Thoracic aorta (tissue), 2 donors: ENCODE data around the gene CPXM2. TPM values are rescaled to one million over a fixed set of nuclear protein-coding genes. Genes with fewer than 3 reads are reported as not detected.
A peak's percentile ranks its signal among the peaks of the same experiment; 100 is the strongest.

Experiments used
- ATAC-seq: fragments of 150-250 bp; one replicate; pipeline ENCODE4 v1.8.0; 2017; ENCODE audit warnings: low read depth; ENCODE audit not compliant: insufficient number of reproducible peaks, low FRiP score
- DNase-seq: peaks from one replicate; pipeline ENCODE4 v3.0.0-alpha.2; 2020; ENCODE audit warnings: low spot score
- H3K27ac ChIP-seq, 2 donors: fragments of 200-600 bp; sonication (generic); 1 replicate in 1 of 2; 2 replicates in 1 of 2; pipeline ENCODE4 v1.5.1; 2016; ENCODE audit warnings: mild to moderate bottlenecking in 2 of 2, moderate library complexity in 2 of 2
- H3K27me3 ChIP-seq: fragments of 200-600 bp; sonication (generic); replicated peaks from 2 replicates; pipeline ENCODE4 v1.6.0; 2016; ENCODE audit warnings: mild to moderate bottlenecking; ENCODE audit not compliant: insufficient read depth
- H3K36me3 ChIP-seq: fragments of 200-600 bp; sonication (generic); one replicate; pipeline ENCODE4 v1.5.1; 2016
- H3K4me1 ChIP-seq, 2 donors: fragments of 200-600 bp; sonication (generic); 1 replicate in 1 of 2; 2 replicates in 1 of 2; pipeline versions ENCODE4 v1.5.1 to v1.6.0; 2016; ENCODE audit warnings: low read depth in 2 of 2, mild to moderate bottlenecking in 1 of 2; ENCODE audit not compliant: control insufficient read depth in 1 of 2
- H3K4me3 ChIP-seq: fragments of 200-600 bp; sonication (generic); 2 replicates; pipeline ENCODE4 v1.5.1; 2016; ENCODE audit warnings: mild to moderate bottlenecking
- H3K9me3 ChIP-seq: fragments of 200-600 bp; sonication (generic); 2 replicates; pipeline ENCODE4 v1.5.1; 2016
- CTCF ChIP-seq: fragments of 200-600 bp; sonication (generic); IDR thresholded peaks from one replicate; pipeline ENCODE4 v1.5.1; 2019; ENCODE audit warnings: antibody characterized with exemption
- total RNA-seq, 2 donors: library from RNA; depleted of rRNA; stranded (reverse); fragments of >200 nt; gene quantifications; one replicate each; pipeline versions ENCODE4 v1.1.0 to v1.2.3, GENCODE V29; 2016

The CPXM2 gene
- total RNA-seq, 2 donors from 2014 or later: 275 to 348 TPM

- Histone ChIP-seq H3K4me3 (no peak overlapping the region), H3K27ac (peak overlapping the region in 1 of 2 donors; percentile 40), H3K9me3 (no peaks in the 10 kb centered on the region), H3K27me3 (no peaks in the 10 kb centered on the region), H3K4me1 (peaks cover 34 to 87% of the 10 kb centered on the region in 2 donors), H3K36me3 (peaks cover 19% of the 10 kb centered on the region)
- no peak for TF ChIP-seq CTCF
- no peak for ATAC-seq
- no peak for DNase-seq
Measured at GRCh38 chr10:123860856-123861255, 30.8 kb downstream of the CPXM2 start.

- Histone ChIP-seq H3K27ac (peak overlapping the region in 1 of 2 donors; percentile 32), H3K9me3 (no peaks in the 10 kb centered on the region), H3K4me3 (no peak overlapping the region), H3K36me3 (peaks cover 19% of the 10 kb centered on the region), H3K4me1 (peaks cover 35 to 87% of the 10 kb centered on the region in 2 donors), H3K27me3 (no peaks in the 10 kb centered on the region)
- ATAC-seq: no peak
- no peak for DNase-seq
- TF ChIP-seq CTCF: no peak
Measured at GRCh38 chr10:123860209-123860608, 31.4 kb downstream of the CPXM2 start.

- H3K27me3 ChIP-seq: no peaks in the 10 kb centered on the region
- peaks cover 38 to 87% of the 10 kb centered on the region in 2 donors for H3K4me1 ChIP-seq
- DNase-seq (no peak), ATAC-seq (no peak)
- peaks cover 19% of the 10 kb centered on the region for H3K36me3 ChIP-seq
- H3K4me3 ChIP-seq: no peak overlapping the region
- no peak for TF ChIP-seq CTCF
- no peaks in the 10 kb centered on the region for H3K9me3 ChIP-seq
- no peak overlapping the region for H3K27ac ChIP-seq
Measured at GRCh38 chr10:123859653-123860050, 32.0 kb downstream of the CPXM2 start.

- Histone ChIP-seq H3K9me3 (no peaks in the 10 kb centered on the region), H3K36me3 (peaks cover 19% of the 10 kb centered on the region), H3K4me1 (peaks cover 36 to 85% of the 10 kb centered on the region in 2 donors), H3K27ac (peak overlapping the region in 1 of 2 donors; percentile 12), H3K4me3 (no peak overlapping the region), H3K27me3 (no peaks in the 10 kb centered on the region)
- no peak for DNase-seq
- ATAC-seq: no peak
- no peak for TF ChIP-seq CTCF
Measured at GRCh38 chr10:123858907-123859652, 32.5 kb downstream of the CPXM2 start.

- peaks cover 32 to 85% of the 10 kb centered on the region in 2 donors for H3K4me1 ChIP-seq
- peaks cover 19% of the 10 kb centered on the region for H3K36me3 ChIP-seq
- H3K4me3 ChIP-seq: no peak overlapping the region
- no peaks in the 10 kb centered on the region for H3K27me3 ChIP-seq
- DNase-seq: peak; percentile 7
- peak overlapping the region; percentile 42 to 67 for H3K27ac ChIP-seq
- ATAC-seq: peak; percentile 69
- TF ChIP-seq CTCF: no peak
- H3K9me3 ChIP-seq: no peaks in the 10 kb centered on the region
Measured at GRCh38 chr10:123858077-123858681, 33.4 kb downstream of the CPXM2 start.
